Endodermal cell (in vitro differentiated cells): ENCODE results near the gene TP53RK. TPM values are rescaled to one million over a fixed set of nuclear protein-coding genes. Genes with fewer than 3 reads are reported as not detected.

Source experiments
- DNase-seq: peaks from one replicate; pipeline ENCODE4 v3.0.0-alpha.2; 2017
- H3K27ac ChIP-seq: 2 replicates; pipeline ENCODE4 v1.5.1; 2013; ENCODE audit warnings: mild to moderate bottlenecking, low read depth, low read length, moderate library complexity
- H3K27me3 ChIP-seq: 2 replicates; pipeline ENCODE4 v1.6.1; 2013; ENCODE audit warnings: mild to moderate bottlenecking, low read length, moderate library complexity; ENCODE audit not compliant: insufficient read depth, control insufficient read depth, poor library complexity, severe bottlenecking
- H3K36me3 ChIP-seq: 2 replicates; pipeline ENCODE4 v1.7.0; 2013; ENCODE audit warnings: mild to moderate bottlenecking, low read length, moderate library complexity; ENCODE audit not compliant: control insufficient read depth, insufficient read depth
- H3K4me1 ChIP-seq: one replicate; pipeline ENCODE4 v1.7.0; 2013; ENCODE audit warnings: low read length; ENCODE audit not compliant: control insufficient read depth, insufficient read depth
- H3K4me3 ChIP-seq: 2 replicates; pipeline ENCODE4 v1.5.1; 2013; ENCODE audit warnings: mild to moderate bottlenecking, low read length, moderate library complexity
- H3K9ac ChIP-seq: 2 replicates; pipeline ENCODE4 v1.6.1; 2013; ENCODE audit warnings: mild to moderate bottlenecking, low read length, moderate library complexity; ENCODE audit not compliant: poor library complexity, severe bottlenecking; ENCODE audit errors: extremely low read depth
- H3K9me3 ChIP-seq: 2 replicates; pipeline ENCODE4 v1.6.1; 2013; ENCODE audit warnings: mild to moderate bottlenecking, low read length, moderate library complexity; ENCODE audit not compliant: control insufficient read depth
- H3K27ac Mint-ChIP-seq: 2 replicates; pipeline ENCODE4 v1.8.0; 2020; ENCODE audit warnings: mixed read lengths
- H3K27me3 Mint-ChIP-seq: 2 replicates; pipeline ENCODE4 v1.8.0; 2021; ENCODE audit warnings: mild to moderate bottlenecking, mixed read lengths; ENCODE audit not compliant: insufficient read depth
- H3K36me3 Mint-ChIP-seq: 2 replicates; pipeline ENCODE4 v1.8.0; 2020; ENCODE audit warnings: low read depth, mixed read lengths
- H3K4me1 Mint-ChIP-seq: 2 replicates; pipeline ENCODE4 v1.8.0; 2020; ENCODE audit warnings: mixed read lengths
- H3K4me3 Mint-ChIP-seq: 2 replicates; pipeline ENCODE4 v1.8.0; 2020; ENCODE audit warnings: mild to moderate bottlenecking, moderate library complexity, mixed read lengths
- H3K9me3 Mint-ChIP-seq: 2 replicates; pipeline ENCODE4 v1.8.0; 2020; ENCODE audit warnings: mild to moderate bottlenecking, mixed read lengths
- CTCF ChIP-seq: fragments of 200-600 bp; sonication (generic); conservative IDR thresholded peaks from 2 replicates; pipeline ENCODE4 v1.5.0; 2021; ENCODE audit warnings: antibody characterized with exemption, mild to moderate bottlenecking
- WGBS, 2 experiments: methylation state at CpG; one replicate each; pipeline versions ENCODE4 v1.1.5 to v1.1.7; 2013; ENCODE audit warnings: missing lambda C conversion rate in 2 of 2, mixed read lengths in 1 of 2; ENCODE audit not compliant: insufficient coverage in 1 of 2, insufficient read length in 1 of 2; 5-methylcytosine and 5-hydroxymethylcytosine counted together
- total RNA-seq, 2 donors: library from RNA; stranded (reverse); fragmentation: NEBNext Ultra II Directional in 1 of 2; extraction: Animal tissue kit (Norgen Biotek cat#: 25700) in 1 of 2; gene quantifications; 2 replicates in 1 of 2; 3 replicates in 1 of 2; pipeline ENCODE4 v1.2.1, GENCODE V29; 2021

Gene TP53RK
- total RNA-seq, 2 donors from 2014 or later = 9.4 to 9.9 TPM

- no peak for TF ChIP-seq CTCF
- Histone ChIP-seq H3K36me3 (no peaks in the 10 kb centered on the region), H3K27me3 (peaks cover 20% of the 10 kb centered on the region), H3K4me3 (no peak overlapping the region), H3K9ac (no peak overlapping the region), H3K4me1 (peaks cover 6% of the 10 kb centered on the region), H3K9me3 (no peaks in the 10 kb centered on the region), H3K27ac (no peak overlapping the region)
- Mint-ChIP-seq H3K9me3 (peaks cover 3% of the 10 kb centered on the region), H3K27me3 (peaks cover 18% of the 10 kb centered on the region), H3K36me3 (no peaks in the 10 kb centered on the region), H3K4me3 (no peak overlapping the region), H3K4me1 (peaks cover 9% of the 10 kb centered on the region), H3K27ac (no peak overlapping the region)
- DNase-seq = no peak
- 82 to 93% methylated on average over 2 to 4 of the region's 4 CpGs for WGBS, 2 experiments
Observed at GRCh38 chr20:46636514-46636913, 52.7 kb downstream of the TP53RK start.

- no peak overlapping the region for H3K4me3 ChIP-seq
- WGBS, 2 experiments = 90 to 92% methylated on average over 4 to 5 of the region's 5 CpGs
Observed at GRCh38 chr20:46635514-46636136, 53.6 kb downstream of the TP53RK start.

GRCh38 chr20:46634528-46634927 lies 54.7 kb downstream of the TP53RK start:
- DNase-seq = no peak
- WGBS, 2 experiments = 88 to 100% methylated on average over 5 to 6 of the region's 6 CpGs

More at GRCh38 chr20:46635514-46636136, 53.6 kb downstream of the TP53RK start:
- Mint-ChIP-seq H3K4me3 (no peak overlapping the region), H3K27ac (no peak overlapping the region), H3K4me1 (peaks cover 14% of the 10 kb centered on the region), H3K9me3 (peaks cover 3% of the 10 kb centered on the region), H3K27me3 (peaks cover 12% of the 10 kb centered on the region), H3K36me3 (no peaks in the 10 kb centered on the region)
- peaks cover 13% of the 10 kb centered on the region for H3K4me1 ChIP-seq
- H3K27me3 ChIP-seq = peaks cover 11% of the 10 kb centered on the region
- no peak for TF ChIP-seq CTCF
- no peak for DNase-seq
- no peaks in the 10 kb centered on the region for H3K36me3 ChIP-seq
- peaks cover under 1% of the 10 kb centered on the region for H3K9me3 ChIP-seq
- no peak overlapping the region for H3K9ac ChIP-seq
- H3K27ac ChIP-seq = no peak overlapping the region

More at GRCh38 chr20:46634528-46634927, 54.7 kb downstream of the TP53RK start:
- H3K36me3 ChIP-seq = no peaks in the 10 kb centered on the region
- peaks cover 14% of the 10 kb centered on the region for H3K4me1 Mint-ChIP-seq
- H3K4me3 Mint-ChIP-seq = no peak overlapping the region
- peaks cover under 1% of the 10 kb centered on the region for H3K27me3 ChIP-seq
- no peak overlapping the region for H3K27ac ChIP-seq
- H3K9me3 ChIP-seq = peaks cover 12% of the 10 kb centered on the region
- H3K36me3 Mint-ChIP-seq = no peaks in the 10 kb centered on the region
- TF ChIP-seq CTCF = no peak
- H3K27ac Mint-ChIP-seq = no peak overlapping the region
- H3K4me1 ChIP-seq = peaks cover 13% of the 10 kb centered on the region
- H3K9me3 Mint-ChIP-seq = peaks cover 14% of the 10 kb centered on the region
- H3K4me3 ChIP-seq = no peak overlapping the region
- no peak overlapping the region for H3K9ac ChIP-seq
- H3K27me3 Mint-ChIP-seq = peaks cover 12% of the 10 kb centered on the region

Other genes starting within 250 kb of the TP53RK start
- 10 to 100 TPM; 21.1 to 31.7 TPM for gene ZNF334, start 175.9 kb downstream of the TP53RK start, total RNA-seq
- not detected for gene OCSTAMP, start 138.8 kb downstream of the TP53RK start, total RNA-seq
- gene SLC13A3, start 38.0 kb downstream of the TP53RK start, total RNA-seq = 1 to 10 TPM; 7.3 to 9.0 TPM
- gene SLC2A10, start 20.2 kb upstream of the TP53RK start, total RNA-seq = 10 to 100 TPM; 12.4 to 19.6 TPM
- gene EYA2, start 205.4 kb upstream of the TP53RK start, total RNA-seq = 10 to 100 TPM in 1 of 2 donors, 1 to 10 TPM in 1; 9.1 to 18.0 TPM